Glutamatergic neuron (in vitro differentiated cells): ENCODE measurements around the gene PACSIN2. TPM values are rescaled to one million over a fixed set of nuclear protein-coding genes. Genes with fewer than 3 reads are reported as not detected.

Experiments used
- total RNA-seq: library from RNA; stranded (reverse); fragmentation: NEBNext Ultra II Directional; extraction: Animal tissue kit (Norgen Biotek cat#: 25700); gene quantifications from one replicate; pipeline ENCODE4 v1.2.1, GENCODE V29; 2021; ENCODE audit not compliant: unreplicated experiment

The PACSIN2 gene
- total RNA-seq, 1 donor from 2014 or later, result 47.3 TPM

Other genes starting within 250 kb of the PACSIN2 start
- 18.4 TPM for gene ARFGAP3, start 157.9 kb downstream of the PACSIN2 start, total RNA-seq
- 22.0 TPM for gene TTLL1, start 74.2 kb upstream of the PACSIN2 start, total RNA-seq
- gene BIK, start 95.6 kb upstream of the PACSIN2 start, total RNA-seq, result 17.3 TPM
- gene MCAT, start 128.2 kb upstream of the PACSIN2 start, total RNA-seq, result 12.7 TPM
- gene TSPO, start 136.4 kb upstream of the PACSIN2 start, total RNA-seq, result 4.0 TPM
- 36.6 TPM for gene TTLL12, start 172.0 kb upstream of the PACSIN2 start, total RNA-seq